Cardiac muscle cell (in vitro differentiated cells and primary cell): ENCODE measurements around the gene DBNL. TPM values are rescaled to one million over a fixed set of nuclear protein-coding genes. Genes with fewer than 3 reads are reported as not detected.

Experiments
- DNase-seq, 2 donors: peaks; one replicate each; pipeline versions ENCODE4 v3.0.0 to v3.0.0-alpha.2; 2010 to 2017; ENCODE audit warnings: low read depth in 1 of 2, low spot score in 1 of 2
- H3K27ac ChIP-seq: fragments of 200-600 bp; sonication (generic); 2 replicates; pipeline ENCODE4 v1.5.1; 2016
- H3K27me3 ChIP-seq: fragments of 200-600 bp; sonication (generic); 2 replicates; pipeline ENCODE4 v1.6.0; 2016; ENCODE audit warnings: control low read depth
- H3K36me3 ChIP-seq: fragments of 200-600 bp; sonication (generic); 2 replicates; pipeline ENCODE4 v1.5.1; 2016; ENCODE audit warnings: control low read depth
- H3K4me1 ChIP-seq: fragments of 200-600 bp; sonication (generic); 2 replicates; pipeline ENCODE4 v1.8.1; 2017; ENCODE audit warnings: low read depth, mild to moderate bottlenecking, mixed run types
- H3K4me3 ChIP-seq: fragments of 200-600 bp; sonication (generic); 2 replicates; pipeline ENCODE4 v1.5.1; 2016; ENCODE audit warnings: mild to moderate bottlenecking
- H3K9me3 ChIP-seq: fragments of 200-600 bp; sonication (generic); 2 replicates; pipeline ENCODE4 v1.5.1; 2017; ENCODE audit warnings: low read depth, mild to moderate bottlenecking, control low read depth
- polyA plus RNA-seq: library from polyadenylated mRNA; unstranded; fragments of >200 nt; fragmentation: Nextera tagmentation; extraction: Ambion mirVana; gene quantifications from 2 replicates; pipeline ENCODE4 v1.2.1, GENCODE V29; 2016
- total RNA-seq: library from RNA; depleted of rRNA; stranded (reverse); fragments of >200 nt; gene quantifications from 2 replicates; pipeline ENCODE4 v1.2.3, GENCODE V29; 2016
- TF ChIP-seq, protein P1 (sequence below): IDR thresholded peaks from 2 replicates; pipeline ENCODE4 v1.5.1; 2012; ENCODE audit warnings: low read depth, mild to moderate bottlenecking, low read length

Gene DBNL
- total and polyA plus RNA-seq, 2 experiments from 2014 or later, result 129 to 130 TPM

DNA sequence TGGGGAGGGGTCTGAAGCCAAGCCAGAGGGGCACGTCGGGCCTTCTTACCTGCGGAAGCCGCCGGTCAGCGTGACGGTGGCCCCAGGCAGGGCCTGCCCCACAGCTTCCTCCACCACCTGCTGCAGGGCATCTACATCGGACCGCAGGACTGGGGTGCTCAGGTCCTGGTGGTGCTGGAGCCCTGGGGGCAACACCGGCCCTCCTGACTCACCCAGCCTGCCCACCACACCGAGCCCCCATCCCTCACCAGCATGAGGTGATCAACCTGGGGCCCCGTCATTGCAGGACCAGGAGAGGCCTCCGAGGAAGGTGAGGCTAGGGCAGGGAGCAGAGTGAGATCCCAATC lies 29.8 kb downstream of the DBNL start:
- TF ChIP-seq, protein P1, sequence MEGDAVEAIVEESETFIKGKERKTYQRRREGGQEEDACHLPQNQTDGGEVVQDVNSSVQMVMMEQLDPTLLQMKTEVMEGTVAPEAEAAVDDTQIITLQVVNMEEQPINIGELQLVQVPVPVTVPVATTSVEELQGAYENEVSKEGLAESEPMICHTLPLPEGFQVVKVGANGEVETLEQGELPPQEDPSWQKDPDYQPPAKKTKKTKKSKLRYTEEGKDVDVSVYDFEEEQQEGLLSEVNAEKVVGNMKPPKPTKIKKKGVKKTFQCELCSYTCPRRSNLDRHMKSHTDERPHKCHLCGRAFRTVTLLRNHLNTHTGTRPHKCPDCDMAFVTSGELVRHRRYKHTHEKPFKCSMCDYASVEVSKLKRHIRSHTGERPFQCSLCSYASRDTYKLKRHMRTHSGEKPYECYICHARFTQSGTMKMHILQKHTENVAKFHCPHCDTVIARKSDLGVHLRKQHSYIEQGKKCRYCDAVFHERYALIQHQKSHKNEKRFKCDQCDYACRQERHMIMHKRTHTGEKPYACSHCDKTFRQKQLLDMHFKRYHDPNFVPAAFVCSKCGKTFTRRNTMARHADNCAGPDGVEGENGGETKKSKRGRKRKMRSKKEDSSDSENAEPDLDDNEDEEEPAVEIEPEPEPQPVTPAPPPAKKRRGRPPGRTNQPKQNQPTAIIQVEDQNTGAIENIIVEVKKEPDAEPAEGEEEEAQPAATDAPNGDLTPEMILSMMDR, result no peak
- H3K27ac ChIP-seq, result no peak overlapping the region
- no peaks in the 10 kb centered on the region for H3K27me3 ChIP-seq
- DNase-seq, result no peak
- no peak overlapping the region for H3K4me3 ChIP-seq
- H3K36me3 ChIP-seq, result peaks cover 40% of the 10 kb centered on the region
- no peaks in the 10 kb centered on the region for H3K9me3 ChIP-seq
- peaks cover 3% of the 10 kb centered on the region for H3K4me1 ChIP-seq

DNA sequence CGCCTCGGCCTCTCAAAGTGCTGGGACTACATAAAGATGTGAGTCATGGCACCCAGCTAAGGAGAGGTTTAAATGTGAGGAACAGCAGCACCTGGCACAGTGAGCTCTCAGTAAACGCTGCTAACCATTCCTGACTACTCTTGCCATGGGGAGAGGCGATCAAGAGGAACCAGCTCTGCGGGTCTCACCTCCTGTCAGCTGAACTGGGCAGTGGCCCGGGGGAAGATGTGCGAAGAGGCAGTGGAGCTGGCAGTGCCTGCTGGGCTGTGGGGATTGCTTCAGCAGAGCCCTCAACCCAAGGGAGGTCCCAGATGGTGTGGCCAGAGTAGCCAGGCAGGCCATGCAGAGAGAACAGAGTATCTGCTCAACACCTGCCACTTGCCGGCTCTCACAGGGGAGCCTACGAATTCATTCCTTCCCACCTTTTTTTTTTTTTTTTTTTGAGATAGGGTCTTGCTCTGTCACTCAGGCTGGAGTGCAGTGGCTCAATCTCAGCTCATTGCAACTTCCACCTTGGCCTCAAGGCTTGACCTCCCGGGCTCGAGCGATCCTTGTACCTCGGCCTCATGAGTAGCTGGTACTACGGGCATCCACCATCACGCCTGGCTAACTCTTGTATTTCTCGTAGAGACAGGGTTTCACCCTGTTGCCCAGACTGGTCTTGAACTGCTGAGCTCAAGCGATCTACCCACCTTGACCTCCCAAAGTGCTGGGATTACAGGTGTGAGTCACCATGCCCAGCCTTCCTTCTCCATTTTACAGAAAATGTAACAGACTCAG lies 31.0 kb downstream of the DBNL start:
- Histone ChIP-seq H3K27me3 (no peaks in the 10 kb centered on the region), H3K4me3 (no peak overlapping the region), H3K4me1 (peaks cover 3% of the 10 kb centered on the region), H3K27ac (no peak overlapping the region), H3K9me3 (no peaks in the 10 kb centered on the region), H3K36me3 (peaks cover 46% of the 10 kb centered on the region)
- DNase-seq, result no peak
- TF ChIP-seq, protein P1, result no peak

DNA sequence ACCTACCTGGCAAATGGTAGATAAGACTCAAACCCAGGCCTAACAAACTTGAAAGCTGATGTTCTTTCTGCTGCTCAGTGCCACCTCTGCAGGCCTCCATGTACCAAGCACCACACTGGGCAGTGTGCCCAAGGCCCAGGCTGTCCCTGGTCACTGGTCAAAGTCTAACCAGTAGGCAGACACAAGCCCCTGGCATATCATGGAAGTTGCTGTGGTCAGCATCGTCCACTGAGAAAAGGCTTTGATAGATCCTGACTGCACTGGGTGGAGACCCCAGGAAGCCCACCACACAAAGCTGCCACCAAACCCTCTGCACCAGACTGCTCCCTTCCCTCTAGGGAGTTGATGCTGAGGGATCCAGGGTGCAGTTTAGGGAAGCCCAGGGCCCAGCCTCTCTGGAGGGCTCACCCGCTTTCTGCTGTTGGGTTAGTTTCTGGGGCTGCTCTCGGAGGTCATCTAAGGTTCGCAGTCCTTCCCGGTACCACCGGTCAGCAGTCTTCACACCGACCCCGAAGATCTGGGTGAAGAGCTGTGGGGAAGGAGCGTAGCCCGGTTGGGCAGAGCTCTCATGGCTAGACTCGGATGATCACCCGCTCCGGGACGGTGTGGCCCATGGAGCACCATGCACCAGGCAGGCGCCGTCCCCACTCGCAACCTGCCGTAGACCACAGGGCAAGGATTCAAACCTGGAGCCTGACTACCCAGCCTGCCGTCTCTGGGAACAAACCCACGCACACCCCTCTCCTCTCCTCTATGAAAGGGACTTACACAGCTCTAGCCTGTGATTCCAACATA lies 31.8 kb downstream of the DBNL start:
- TF ChIP-seq, protein P1, result no peak
- Histone ChIP-seq H3K4me3 (no peak overlapping the region), H3K27me3 (no peaks in the 10 kb centered on the region), H3K4me1 (peaks cover 3% of the 10 kb centered on the region), H3K27ac (no peak overlapping the region), H3K36me3 (peaks cover 47% of the 10 kb centered on the region), H3K9me3 (no peaks in the 10 kb centered on the region)
- no peak for DNase-seq

DNA sequence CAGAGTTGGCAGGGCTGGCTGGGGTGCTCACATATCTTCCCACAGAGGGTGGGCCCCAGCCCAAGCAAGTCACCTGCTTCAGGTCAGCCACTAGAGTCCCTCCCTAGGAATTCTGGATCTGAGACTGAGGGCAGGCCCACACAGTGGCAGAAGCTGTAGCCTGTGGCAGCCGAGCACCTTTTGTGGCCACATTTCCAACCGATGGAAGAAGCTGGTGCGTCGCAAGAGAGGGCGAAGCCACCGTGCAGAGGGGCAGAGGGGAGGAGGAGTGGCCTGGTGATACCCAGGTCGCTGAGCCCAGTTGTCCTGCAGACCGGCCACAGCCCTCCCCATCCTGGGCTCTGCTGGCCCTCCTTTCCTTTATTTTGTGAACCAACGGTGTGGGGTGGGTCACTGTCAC lies 32.6 kb downstream of the DBNL start:
- no peak for DNase-seq
- TF ChIP-seq, protein P1, result no peak
- H3K27ac ChIP-seq, result no peak overlapping the region
- H3K36me3 ChIP-seq, result peaks cover 47% of the 10 kb centered on the region
- H3K4me3 ChIP-seq, result no peak overlapping the region
- peaks cover 6% of the 10 kb centered on the region for H3K4me1 ChIP-seq
- H3K9me3 ChIP-seq, result no peaks in the 10 kb centered on the region
- H3K27me3 ChIP-seq, result no peaks in the 10 kb centered on the region

DNA sequence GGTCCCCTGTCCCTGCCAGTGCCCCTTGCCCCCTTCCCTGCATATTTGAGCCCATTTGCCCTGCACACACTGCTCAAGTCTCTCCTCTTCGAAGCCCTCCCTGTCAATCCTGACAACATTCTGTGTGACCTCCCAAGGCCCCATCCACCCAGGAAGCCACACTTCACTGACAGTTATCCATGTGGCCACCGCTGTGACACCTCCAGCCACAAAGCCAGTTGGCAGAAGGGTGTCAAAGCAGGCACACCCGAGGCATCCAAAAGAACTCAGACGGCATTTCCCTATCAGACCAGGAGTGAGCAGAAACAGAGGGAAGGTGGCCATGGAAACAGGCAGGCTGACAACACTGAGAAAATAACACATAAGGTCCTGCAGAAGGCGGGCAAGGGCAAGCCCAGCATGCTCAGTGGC lies 33.2 kb downstream of the DBNL start:
- Histone ChIP-seq H3K27ac (no peak overlapping the region), H3K4me1 (peaks cover 3% of the 10 kb centered on the region), H3K27me3 (no peaks in the 10 kb centered on the region), H3K4me3 (no peak overlapping the region), H3K9me3 (no peaks in the 10 kb centered on the region), H3K36me3 (peaks cover 45% of the 10 kb centered on the region)
- no peak for DNase-seq
- TF ChIP-seq, protein P1, result no peak
